GM10847 (cell line): ENCODE data around the gene ZNF8.
A peak's percentile ranks its signal among the peaks of the same experiment; 100 is the strongest.

Experiments used
- POLR2A ChIP-seq: IDR thresholded peaks from 2 replicates; pipeline ENCODE4 v1.6.1; 2011; ENCODE audit not compliant: insufficient read length; ENCODE audit errors: extremely low read depth

The ZNF8 gene

GRCh38 chr19:58279042-58279924, 528 bp downstream of the ZNF8 start:
- no peak for TF ChIP-seq POLR2A

- no peak for TF ChIP-seq POLR2A
These were observed 1.2 kb downstream of the ZNF8 start for GRCh38 chr19:58279925-58280316.

- no peak for TF ChIP-seq POLR2A
These were observed 5.4 kb downstream of the ZNF8 start for GRCh38 chr19:58284199-58284598.

GRCh38 chr19:58291943-58292342, 13.2 kb downstream of the ZNF8 start:
- no peak for TF ChIP-seq POLR2A

GRCh38 chr19:58294743-58295374, 16.1 kb downstream of the ZNF8 start:
- TF ChIP-seq POLR2A = no peak

GRCh38 chr19:58296104-58296503, 17.3 kb downstream of the ZNF8 start:
- no peak for TF ChIP-seq POLR2A

- TF ChIP-seq POLR2A = no peak
These were observed 21.9 kb downstream of the ZNF8 start for GRCh38 chr19:58300620-58301019.

- TF ChIP-seq POLR2A = no peak
These were observed 25.5 kb downstream of the ZNF8 start for GRCh38 chr19:58304255-58304654.

GRCh38 chr19:58304748-58305064, 26.0 kb downstream of the ZNF8 start:
- TF ChIP-seq POLR2A = no peak

- TF ChIP-seq POLR2A = peak; percentile 95
These were observed 26.5 kb downstream of the ZNF8 start, which contains the start of gene ERVK3-1 for GRCh38 chr19:58305065-58305931. Gene ERVK3-1, plus strand, starts transcription at chr19:58305377. Its CDS starts 6,792 bp downstream, at chr19:58312169.

GRCh38 chr19:58305932-58306323, 27.2 kb downstream of the ZNF8 start:
- TF ChIP-seq POLR2A = no peak

- no peak for TF ChIP-seq POLR2A
These were observed 29.0 kb downstream of the ZNF8 start for GRCh38 chr19:58307736-58308135.

- no peak for TF ChIP-seq POLR2A
These were observed 32.6 kb downstream of the ZNF8 start for GRCh38 chr19:58311345-58311865.

GRCh38 chr19:58315580-58315979, 36.8 kb downstream of the ZNF8 start:
- TF ChIP-seq POLR2A = no peak

GRCh38 chr19:58317476-58318072, 38.8 kb downstream of the ZNF8 start:
- no peak for TF ChIP-seq POLR2A
